Gastrocnemius medialis (tissue), 4 donors: Measurements from ENCODE around the gene MPZL3. TPM values are rescaled to one million over a fixed set of nuclear protein-coding genes. Genes with fewer than 3 reads are reported as not detected.
A peak's percentile ranks its signal among the peaks of the same experiment; 100 is the strongest.

Experiments used
- ATAC-seq, 2 donors: fragments of 150-250 bp; one replicate each; pipeline ENCODE4 v1.9.1; 2016
- DNase-seq, 2 donors: peaks; one replicate each; pipeline ENCODE4 v3.0.0-alpha.2; 2019
- H3K27ac ChIP-seq, 4 donors: fragments of 200-600 bp; sonication (generic); 1 replicate in 1 of 4; 2 replicates in 3 of 4; pipeline ENCODE4 v1.5.1; 2016 to 2018; ENCODE audit warnings: mild to moderate bottlenecking in 2 of 4, moderate library complexity in 1 of 4
- H3K27me3 ChIP-seq, 3 donors: fragments of 200-600 bp; sonication (generic) in 2 of 3; 1 replicate in 1 of 3; 2 replicates in 2 of 3; pipeline versions ENCODE4 v1.5.1 to v1.6.0; 2016 to 2019; ENCODE audit warnings: mild to moderate bottlenecking in 1 of 3, moderate library complexity in 1 of 3
- H3K36me3 ChIP-seq, 2 donors: fragments of 200-600 bp; sonication (generic) in 1 of 2; one replicate each; pipeline ENCODE4 v1.5.1; 2017 to 2018
- H3K4me1 ChIP-seq, 2 donors: fragments of 200-600 bp; sonication (generic) in 1 of 2; one replicate each; pipeline ENCODE4 v1.5.1; 2016 to 2017; ENCODE audit warnings: mild to moderate bottlenecking in 2 of 2
- H3K4me3 ChIP-seq, 4 donors: fragments of 200-600 bp; sonication (generic) in 3 of 4; 1 replicate in 1 of 4; 2 replicates in 3 of 4; pipeline ENCODE4 v1.5.1; 2016 to 2019; ENCODE audit warnings: mild to moderate bottlenecking in 2 of 4
- H3K9me3 ChIP-seq, 3 donors: fragments of 200-600 bp; sonication (generic) in 2 of 3; 1 replicate in 1 of 3; 2 replicates in 2 of 3; pipeline ENCODE4 v1.5.1; 2016 to 2019
- CTCF ChIP-seq, 5 experiments: fragments of 450-650 bp in 3 of 5; fragments of 200-600 bp in 2 of 5; sonication (generic) in 2 of 5; IDR thresholded peaks in 4 of 5; conservative IDR thresholded peaks in 1 of 5; 1 replicate in 4 of 5; 2 replicates in 1 of 5; pipeline ENCODE4 v1.5.1; 2016 to 2019; ENCODE audit warnings: antibody characterized with exemption in 5 of 5, mild to moderate bottlenecking in 3 of 5, moderate library complexity in 3 of 5
- POLR2A ChIP-seq, 2 donors: fragments of 450-650 bp; IDR thresholded peaks; one replicate each; pipeline ENCODE4 v1.6.1; 2017; ENCODE audit warnings: antibody characterized with exemption in 2 of 2, mild to moderate bottlenecking in 2 of 2, moderate library complexity in 2 of 2
- in situ Hi-C, 4 donors: fragments of 200-750 bp; cut with MboI; loops; one replicate each; pipeline versions ENCODE4 v1.15.0 to v1.8.0; 2017; ENCODE audit warnings: low sequenced_read_pairs in 4 of 4
- intact Hi-C: fragments of 100-400 bp; cut with DNase I; formaldehyde crosslinking; loops from one replicate; pipeline ENCODE4 v1.15.1; 2023; ENCODE audit warnings: low total_unique reads
- total RNA-seq, 4 donors: library from RNA; depleted of rRNA; stranded (reverse); fragments of >200 nt; gene quantifications; one replicate each; pipeline versions ENCODE4 v1.1.0 to v1.2.3, GENCODE V29; 2016

The MPZL3 gene
- 1 to 10 TPM in 1 of 4 donors, under 1 TPM in 3; 0.10 to 2.1 (median 0.19) TPM for total RNA-seq

- Histone ChIP-seq H3K36me3 (no peaks in the 10 kb centered on the region), H3K27me3 (peaks cover 4 to 11% (median 7%) of the 10 kb centered on the region in 3 donors), H3K4me1 (peaks cover 0 to 4% of the 10 kb centered on the region in 2 donors), H3K4me3 (peak within 1 kb of the TSS; percentile 60 to 73 (median 67)), H3K9me3 (no peaks in the 10 kb centered on the region), H3K27ac (peak within 1 kb of the TSS in 3 of 4 donors; percentile 10 to 36 (median 36))
- intact Hi-C loops (no loop called here), in situ Hi-C loops (no loop called here)
- ATAC-seq (peak in 1 of 2 donors; percentile 51), DNase-seq (peak in 1 of 2 donors; percentile 43)
- TF ChIP-seq POLR2A (IDR thresholded peaks at IDR 0.05) (no peak), CTCF (IDR thresholded peaks at IDR 0.05 in 4 of 5, conservative IDR thresholded peaks at IDR 0.05 in 1 of 5) (no peak)
Observed at GRCh38 chr11:118251858-118252652, at the start of gene MPZL3. TSS of gene MPZL3 (minus strand) at chr11:118252365. CDS start at chr11:118252294, 71 bp downstream.

GRCh38 chr11:118301600-118302195 lies 49.5 kb upstream of the MPZL3 start:
- H3K27ac ChIP-seq: no peak overlapping the region
- H3K27me3 ChIP-seq: peaks cover 0 to 3% (median 0%) of the 10 kb centered on the region in 3 donors
- TF ChIP-seq POLR2A (IDR thresholded peaks at IDR 0.05): no peak
- TF ChIP-seq CTCF (IDR thresholded peaks at IDR 0.05 in 4 of 5, conservative IDR thresholded peaks at IDR 0.05 in 1 of 5): no peak
- ATAC-seq (no peak), DNase-seq (no peak)
- no peaks in the 10 kb centered on the region for H3K36me3 ChIP-seq
- no peaks in the 10 kb centered on the region for H3K4me1 ChIP-seq
- H3K9me3 ChIP-seq: no peaks in the 10 kb centered on the region
- in situ Hi-C loops: no loop called here
- intact Hi-C loops: no loop called here
- no peak overlapping the region for H3K4me3 ChIP-seq

GRCh38 chr11:118295815-118296454 lies 43.8 kb upstream of the MPZL3 start:
- Histone ChIP-seq H3K4me1 (no peaks in the 10 kb centered on the region), H3K9me3 (no peaks in the 10 kb centered on the region), H3K4me3 (no peak overlapping the region), H3K27ac (no peak overlapping the region), H3K36me3 (no peaks in the 10 kb centered on the region), H3K27me3 (no peaks in the 10 kb centered on the region)
- DNase-seq (no peak), ATAC-seq (no peak)
- TF ChIP-seq POLR2A (IDR thresholded peaks at IDR 0.05): no peak
- peak in 3 of 5 experiments; percentile 18 to 45 (median 34) for TF ChIP-seq CTCF (IDR thresholded peaks at IDR 0.05 in 4 of 5, conservative IDR thresholded peaks at IDR 0.05 in 1 of 5)
- intact Hi-C loops: loop anchor here (10.0 kb wide), 1 partner anchor 189 kb away; no protein-coding TSS in a partner anchor
- in situ Hi-C loops: loop anchor here in 1 of 4 donors (10.0 kb wide), 1 partner anchor 91 kb away; no protein-coding TSS in a partner anchor

GRCh38 chr11:118295199-118295598 lies 43.0 kb upstream of the MPZL3 start:
- in situ Hi-C loops (loop anchor here in 1 of 4 donors (10.0 kb wide), 1 partner anchor 90 kb away; no protein-coding TSS in a partner anchor), intact Hi-C loops (loop anchor here (10.0 kb wide), 1 partner anchor 190 kb away; no protein-coding TSS in a partner anchor)
- Histone ChIP-seq H3K36me3 (no peaks in the 10 kb centered on the region), H3K4me1 (no peaks in the 10 kb centered on the region), H3K27me3 (no peaks in the 10 kb centered on the region), H3K27ac (no peak overlapping the region), H3K4me3 (no peak overlapping the region), H3K9me3 (no peaks in the 10 kb centered on the region)
- TF ChIP-seq CTCF (IDR thresholded peaks at IDR 0.05 in 4 of 5, conservative IDR thresholded peaks at IDR 0.05 in 1 of 5) (no peak), POLR2A (IDR thresholded peaks at IDR 0.05) (no peak)
- no peak for ATAC-seq
- no peak for DNase-seq
